Thoracic aorta (tissue), 2 donors: Measurements from ENCODE around the gene DCHS1. TPM values are rescaled to one million over a fixed set of nuclear protein-coding genes. Genes with fewer than 3 reads are reported as not detected.

Experiments used
- ATAC-seq: fragments of 150-250 bp; one replicate; pipeline ENCODE4 v1.8.0; 2017; ENCODE audit warnings: low read depth; ENCODE audit not compliant: insufficient number of reproducible peaks, low FRiP score
- DNase-seq: peaks from one replicate; pipeline ENCODE4 v3.0.0-alpha.2; 2020; ENCODE audit warnings: low spot score
- H3K27ac ChIP-seq, 2 donors: fragments of 200-600 bp; sonication (generic); 1 replicate in 1 of 2; 2 replicates in 1 of 2; pipeline ENCODE4 v1.5.1; 2016; ENCODE audit warnings: mild to moderate bottlenecking in 2 of 2, moderate library complexity in 2 of 2
- H3K27me3 ChIP-seq: fragments of 200-600 bp; sonication (generic); replicated peaks from 2 replicates; pipeline ENCODE4 v1.6.0; 2016; ENCODE audit warnings: mild to moderate bottlenecking; ENCODE audit not compliant: insufficient read depth
- H3K36me3 ChIP-seq: fragments of 200-600 bp; sonication (generic); one replicate; pipeline ENCODE4 v1.5.1; 2016
- H3K4me1 ChIP-seq, 2 donors: fragments of 200-600 bp; sonication (generic); 1 replicate in 1 of 2; 2 replicates in 1 of 2; pipeline versions ENCODE4 v1.5.1 to v1.6.0; 2016; ENCODE audit warnings: low read depth in 2 of 2, mild to moderate bottlenecking in 1 of 2; ENCODE audit not compliant: control insufficient read depth in 1 of 2
- H3K4me3 ChIP-seq: fragments of 200-600 bp; sonication (generic); 2 replicates; pipeline ENCODE4 v1.5.1; 2016; ENCODE audit warnings: mild to moderate bottlenecking
- H3K9me3 ChIP-seq: fragments of 200-600 bp; sonication (generic); 2 replicates; pipeline ENCODE4 v1.5.1; 2016
- CTCF ChIP-seq: fragments of 200-600 bp; sonication (generic); IDR thresholded peaks from one replicate; pipeline ENCODE4 v1.5.1; 2019; ENCODE audit warnings: antibody characterized with exemption
- total RNA-seq, 2 donors: library from RNA; depleted of rRNA; stranded (reverse); fragments of >200 nt; gene quantifications; one replicate each; pipeline versions ENCODE4 v1.1.0 to v1.2.3, GENCODE V29; 2016

Gene DCHS1
- total RNA-seq, 2 donors from 2014 or later = 62.3 to 73.5 TPM

GRCh38 chr11:6606471-6607189 is 49.0 kb downstream of the DCHS1 start:
- ATAC-seq (peak; percentile 39), DNase-seq (peak; percentile 90)
- no peak for TF ChIP-seq CTCF
- peak overlapping the region; percentile 89 for H3K4me3 ChIP-seq
- H3K9me3 ChIP-seq = no peaks in the 10 kb centered on the region
- H3K27me3 ChIP-seq = no peaks in the 10 kb centered on the region
- peaks cover 57 to 76% of the 10 kb centered on the region in 2 donors for H3K4me1 ChIP-seq
- peaks cover 35% of the 10 kb centered on the region for H3K36me3 ChIP-seq
- H3K27ac ChIP-seq = peak overlapping the region; percentile 99 to 100

GRCh38 chr11:6604790-6605189 is 50.8 kb downstream of the DCHS1 start:
- ATAC-seq (no peak), DNase-seq (no peak)
- no peak for TF ChIP-seq CTCF
- Histone ChIP-seq H3K9me3 (no peaks in the 10 kb centered on the region), H3K27ac (peak overlapping the region; percentile 99 to 100), H3K27me3 (no peaks in the 10 kb centered on the region), H3K36me3 (peaks cover 29% of the 10 kb centered on the region), H3K4me3 (peak overlapping the region; percentile 89), H3K4me1 (peaks cover 45 to 77% of the 10 kb centered on the region in 2 donors)

GRCh38 chr11:6604081-6604626 is 51.5 kb downstream of the DCHS1 start:
- H3K27ac ChIP-seq = peak overlapping the region; percentile 99 to 100
- H3K9me3 ChIP-seq = no peaks in the 10 kb centered on the region
- TF ChIP-seq CTCF = peak; percentile 9
- peaks cover 44 to 70% of the 10 kb centered on the region in 2 donors for H3K4me1 ChIP-seq
- H3K27me3 ChIP-seq = no peaks in the 10 kb centered on the region
- DNase-seq = no peak
- H3K36me3 ChIP-seq = peaks cover 27% of the 10 kb centered on the region
- peak overlapping the region; percentile 89 for H3K4me3 ChIP-seq
- no peak for ATAC-seq

GRCh38 chr11:6603287-6604080 is 52.1 kb downstream of the DCHS1 start, which contains the start of the genes ILK and RRP8:
Gene ILK, plus strand, starts transcription at chr11:6603774. Its CDS starts 498 bp downstream, at chr11:6604272.
Gene RRP8, minus strand, starts transcription at chr11:6603616. Its CDS starts 114 bp downstream, at chr11:6603502.
- no peak for TF ChIP-seq CTCF
- peaks cover 37 to 64% of the 10 kb centered on the region in 2 donors for H3K4me1 ChIP-seq
- H3K9me3 ChIP-seq = no peaks in the 10 kb centered on the region

More at GRCh38 chr11:6603287-6604080, 52.1 kb downstream of the DCHS1 start, which contains the start of the genes ILK and RRP8:
- peak within 1 kb of the TSS; percentile 99 to 100 for H3K27ac ChIP-seq
- no peaks in the 10 kb centered on the region for H3K27me3 ChIP-seq
- H3K36me3 ChIP-seq = peaks cover 27% of the 10 kb centered on the region
- H3K4me3 ChIP-seq = peak within 1 kb of the TSS; percentile 89
- DNase-seq = peak; percentile 75
- peak; percentile 68 for ATAC-seq
